Measurements from ENCODE around the gene GAB1. TPM values are rescaled to one million over a fixed set of nuclear protein-coding genes. Genes with fewer than 3 reads are reported as not detected.

GAB1 gene
- total and polyA plus RNA-seq, 5 donors from 2014 or later, result 1.2 TPM; not detected in 4

DNA sequence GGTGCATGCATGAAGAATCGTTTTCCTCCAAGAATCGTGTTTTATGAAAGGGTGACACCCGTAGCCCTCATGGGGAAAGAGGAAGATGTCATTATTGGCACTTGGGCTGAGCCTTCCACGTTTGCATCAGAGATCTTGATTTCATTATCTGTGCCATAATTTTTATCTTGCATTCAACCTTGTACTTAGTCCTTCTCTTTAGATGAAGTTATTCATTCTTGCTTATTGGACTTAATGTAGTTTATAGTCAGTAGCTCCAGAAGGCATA lies 66.8 kb downstream of the GAB1 start:
- no peak overlapping the region for H3K4me3 ChIP-seq (ENCODE audit: low read depth, low read length)
- no peak overlapping the region for H3K27ac ChIP-seq (ENCODE audit: insufficient read depth, low read length, poor library complexity, severe bottlenecking)
- Mint-ChIP-seq H3K27me3 (peaks cover 7% of the 10 kb centered on the region), H3K4me3 (no peak overlapping the region), H3K36me3 (no peaks in the 10 kb centered on the region), H3K9me3 (peaks cover 0 to 2% (median 0%) of the 10 kb centered on the region in 7 donors), H3K27ac (no peak overlapping the region), H3K4me1 (peaks cover 0 to 9% (median 5%) of the 10 kb centered on the region in 4 donors)
- H3K27me3 ChIP-seq (ENCODE audit: control insufficient read depth, insufficient read depth, low read length), result peaks cover 8% of the 10 kb centered on the region
- DNase-seq (no peak), ATAC-seq (ENCODE audit: low read depth in 2 of 2) (no peak)
- H3K9me3 ChIP-seq (ENCODE audit: control insufficient read depth in 2 of 2, low read length in 2 of 2), result no peaks in the 10 kb centered on the region
- H3K4me1 ChIP-seq (ENCODE audit: control insufficient read depth, insufficient read depth, low read length, poor library complexity, severe bottlenecking), result no peaks in the 10 kb centered on the region
- no peaks in the 10 kb centered on the region for H3K36me3 ChIP-seq (ENCODE audit: control insufficient read depth, insufficient read depth, low read length)

DNA sequence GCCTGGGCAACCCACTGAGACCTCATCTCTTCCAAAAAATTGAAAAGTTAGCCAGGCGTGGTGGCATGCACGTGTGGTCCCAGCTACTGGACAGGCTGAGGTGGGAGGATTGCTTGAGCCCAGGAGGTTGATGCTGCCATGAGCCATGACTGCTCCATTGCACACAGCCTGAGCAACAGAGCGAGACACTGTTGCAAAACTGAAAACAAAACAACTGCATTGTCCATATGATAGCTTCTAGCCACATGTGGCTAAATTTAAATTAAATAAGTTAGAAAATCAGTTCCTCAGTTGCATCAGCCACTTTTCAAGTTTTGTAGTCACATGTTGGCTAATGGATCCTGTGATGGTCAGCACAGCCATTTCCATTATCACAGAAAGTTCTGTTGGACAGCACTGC lies 67.9 kb downstream of the GAB1 start:
- ATAC-seq (ENCODE audit: low read depth in 2 of 2) (no peak), DNase-seq (no peak)
- Mint-ChIP-seq H3K27ac (no peak overlapping the region), H3K36me3 (no peaks in the 10 kb centered on the region), H3K4me3 (no peak overlapping the region), H3K27me3 (peaks cover 7% of the 10 kb centered on the region), H3K9me3 (peaks cover 0 to 2% (median 0%) of the 10 kb centered on the region in 7 donors), H3K4me1 (peaks cover 0 to 9% (median 5%) of the 10 kb centered on the region in 4 donors)
- Histone ChIP-seq H3K27me3 (ENCODE audit: control insufficient read depth, insufficient read depth, low read length) (peaks cover 10% of the 10 kb centered on the region), H3K4me1 (ENCODE audit: control insufficient read depth, insufficient read depth, low read length, poor library complexity, severe bottlenecking) (no peaks in the 10 kb centered on the region), H3K27ac (ENCODE audit: insufficient read depth, low read length, poor library complexity, severe bottlenecking) (no peak overlapping the region), H3K9me3 (ENCODE audit: control insufficient read depth in 2 of 2, low read length in 2 of 2) (no peaks in the 10 kb centered on the region), H3K4me3 (ENCODE audit: low read depth, low read length) (no peak overlapping the region), H3K36me3 (ENCODE audit: control insufficient read depth, insufficient read depth, low read length) (no peaks in the 10 kb centered on the region)

DNA sequence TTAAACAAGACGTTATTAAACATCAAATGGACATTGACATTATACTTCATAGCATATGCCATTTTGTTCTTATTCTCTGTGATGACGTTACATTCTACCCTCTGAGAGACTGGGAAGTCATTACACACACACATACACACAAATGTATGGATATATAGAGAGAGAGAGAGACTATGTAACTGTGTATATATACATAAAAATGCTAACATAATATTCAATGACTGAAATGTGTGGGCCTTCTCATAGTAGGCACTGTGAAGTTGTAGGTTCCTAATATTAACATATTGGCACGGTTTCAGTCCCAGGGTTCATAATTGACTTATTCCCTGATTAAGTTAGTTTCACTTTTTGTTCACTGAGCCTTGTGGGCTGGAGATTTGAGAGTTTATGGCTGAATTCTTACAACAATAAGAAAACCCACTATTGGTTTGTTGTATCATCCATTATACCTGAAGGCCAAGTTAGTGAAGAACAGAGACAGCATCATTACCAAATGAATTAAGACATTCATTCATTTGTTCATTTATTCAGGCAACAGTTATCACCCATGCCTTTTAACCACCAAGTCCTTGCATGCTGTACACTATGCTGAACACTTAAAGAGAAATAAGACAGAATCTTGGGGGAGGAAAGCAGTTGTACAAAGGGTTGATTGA lies 68.5 kb downstream of the GAB1 start:
- H3K9me3 Mint-ChIP-seq, result peaks cover 0 to 2% (median 0%) of the 10 kb centered on the region in 7 donors
- H3K27ac Mint-ChIP-seq, result no peak overlapping the region
- no peaks in the 10 kb centered on the region for H3K36me3 ChIP-seq (ENCODE audit: control insufficient read depth, insufficient read depth, low read length)
- no peak for DNase-seq
- peaks cover 7% of the 10 kb centered on the region for H3K27me3 Mint-ChIP-seq
- peaks cover 0 to 9% (median 5%) of the 10 kb centered on the region in 4 donors for H3K4me1 Mint-ChIP-seq
- no peak overlapping the region for H3K4me3 Mint-ChIP-seq
- no peak for ATAC-seq (ENCODE audit: low read depth in 2 of 2)
- H3K36me3 Mint-ChIP-seq, result no peaks in the 10 kb centered on the region
- H3K27ac ChIP-seq (ENCODE audit: insufficient read depth, low read length, poor library complexity, severe bottlenecking), result no peak overlapping the region
- H3K9me3 ChIP-seq (ENCODE audit: control insufficient read depth in 2 of 2, low read length in 2 of 2), result no peaks in the 10 kb centered on the region
- H3K27me3 ChIP-seq (ENCODE audit: control insufficient read depth, insufficient read depth, low read length), result peaks cover 10% of the 10 kb centered on the region
- H3K4me1 ChIP-seq (ENCODE audit: control insufficient read depth, insufficient read depth, low read length, poor library complexity, severe bottlenecking), result no peaks in the 10 kb centered on the region
- no peak overlapping the region for H3K4me3 ChIP-seq (ENCODE audit: low read depth, low read length)

DNA sequence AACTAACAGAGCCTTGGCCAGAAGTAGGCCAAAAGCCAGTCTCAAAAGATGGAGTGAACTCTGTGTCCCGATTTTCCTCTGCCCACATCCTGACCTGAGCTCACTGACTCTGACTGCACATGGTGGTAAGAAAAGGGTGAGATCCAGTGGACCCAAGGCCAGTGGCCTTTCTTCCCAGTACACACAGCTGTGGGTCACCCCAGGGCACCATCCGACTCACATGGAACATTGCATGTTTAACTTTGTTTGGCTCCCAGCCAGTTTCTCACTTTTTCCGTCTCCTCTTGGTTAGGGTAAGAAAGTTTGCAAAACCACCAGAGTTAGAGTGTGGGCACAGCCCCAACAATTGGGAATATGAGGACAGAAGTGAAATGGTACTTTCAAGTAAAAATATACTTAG lies 69.8 kb downstream of the GAB1 start:
- Histone ChIP-seq H3K4me3 (ENCODE audit: low read depth, low read length) (no peak overlapping the region), H3K27me3 (ENCODE audit: control insufficient read depth, insufficient read depth, low read length) (peaks cover 8% of the 10 kb centered on the region), H3K27ac (ENCODE audit: insufficient read depth, low read length, poor library complexity, severe bottlenecking) (no peak overlapping the region), H3K4me1 (ENCODE audit: control insufficient read depth, insufficient read depth, low read length, poor library complexity, severe bottlenecking) (no peaks in the 10 kb centered on the region), H3K9me3 (ENCODE audit: control insufficient read depth in 2 of 2, low read length in 2 of 2) (no peaks in the 10 kb centered on the region), H3K36me3 (ENCODE audit: control insufficient read depth, insufficient read depth, low read length) (no peaks in the 10 kb centered on the region)
- ATAC-seq (ENCODE audit: low read depth in 2 of 2) (no peak), DNase-seq (no peak)
- H3K4me3 Mint-ChIP-seq, result no peak overlapping the region
- H3K9me3 Mint-ChIP-seq, result peaks cover 0 to 2% (median 0%) of the 10 kb centered on the region in 7 donors
- no peak overlapping the region for H3K27ac Mint-ChIP-seq
- H3K27me3 Mint-ChIP-seq, result peaks cover 11% of the 10 kb centered on the region
- no peaks in the 10 kb centered on the region for H3K36me3 Mint-ChIP-seq
- H3K4me1 Mint-ChIP-seq, result peaks cover 0 to 9% (median 5%) of the 10 kb centered on the region in 4 donors

DNA sequence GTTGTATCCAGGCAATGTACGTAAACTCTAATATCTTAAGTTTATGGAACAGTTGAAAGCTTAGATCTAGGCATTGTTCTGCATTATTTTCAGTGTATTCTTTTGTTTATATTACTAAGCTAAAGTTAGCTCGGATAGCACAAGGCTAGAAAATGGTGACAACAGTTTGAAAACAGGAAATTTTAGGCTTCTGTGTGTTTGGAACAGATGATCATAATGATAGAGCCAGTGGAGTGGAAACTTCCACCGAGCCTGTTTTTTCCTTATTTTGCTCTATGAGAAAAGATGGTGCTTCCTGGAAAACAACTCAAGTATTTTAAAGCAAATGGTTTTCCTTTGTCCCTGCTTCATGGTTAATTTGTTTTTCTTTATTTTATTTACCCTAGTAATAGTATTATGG lies 70.8 kb downstream of the GAB1 start:
- no peaks in the 10 kb centered on the region for H3K36me3 ChIP-seq (ENCODE audit: control insufficient read depth, insufficient read depth, low read length)
- no peaks in the 10 kb centered on the region for H3K4me1 ChIP-seq (ENCODE audit: control insufficient read depth, insufficient read depth, low read length, poor library complexity, severe bottlenecking)
- ATAC-seq (ENCODE audit: low read depth in 2 of 2) (no peak), DNase-seq (no peak)
- H3K27ac ChIP-seq (ENCODE audit: insufficient read depth, low read length, poor library complexity, severe bottlenecking), result no peak overlapping the region
- H3K27me3 ChIP-seq (ENCODE audit: control insufficient read depth, insufficient read depth, low read length), result peaks cover 8% of the 10 kb centered on the region
- H3K36me3 Mint-ChIP-seq, result no peaks in the 10 kb centered on the region
- peaks cover 11% of the 10 kb centered on the region for H3K27me3 Mint-ChIP-seq
- H3K4me3 Mint-ChIP-seq, result no peak overlapping the region
- peaks cover 0 to 9% (median 5%) of the 10 kb centered on the region in 4 donors for H3K4me1 Mint-ChIP-seq
- peaks cover 0 to 2% (median 0%) of the 10 kb centered on the region in 7 donors for H3K9me3 Mint-ChIP-seq
- no peak overlapping the region for H3K4me3 ChIP-seq (ENCODE audit: low read depth, low read length)
- H3K9me3 ChIP-seq (ENCODE audit: control insufficient read depth in 2 of 2, low read length in 2 of 2), result no peaks in the 10 kb centered on the region
- no peak overlapping the region for H3K27ac Mint-ChIP-seq

DNA sequence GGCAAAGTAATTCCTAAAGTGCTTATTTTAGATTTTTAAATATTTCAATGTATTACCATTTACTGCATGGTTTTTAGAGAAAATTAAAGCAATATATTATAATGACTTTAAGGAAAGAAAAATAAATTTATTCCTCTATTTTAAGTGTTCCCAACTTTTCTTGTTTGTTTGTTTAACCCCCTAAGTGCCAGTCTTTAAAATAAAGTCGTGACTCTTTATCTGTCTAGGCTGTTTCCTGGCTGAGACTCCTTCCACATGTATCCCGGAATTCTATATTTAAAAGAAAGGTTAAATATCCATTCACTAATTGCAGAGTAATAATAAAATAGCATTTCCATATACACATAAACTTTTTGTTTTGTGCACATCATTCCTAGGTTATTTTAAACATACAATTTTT lies 71.2 kb downstream of the GAB1 start:
- Histone ChIP-seq H3K9me3 (ENCODE audit: control insufficient read depth in 2 of 2, low read length in 2 of 2) (no peaks in the 10 kb centered on the region), H3K4me1 (ENCODE audit: control insufficient read depth, insufficient read depth, low read length, poor library complexity, severe bottlenecking) (no peaks in the 10 kb centered on the region), H3K27me3 (ENCODE audit: control insufficient read depth, insufficient read depth, low read length) (peaks cover 6% of the 10 kb centered on the region), H3K36me3 (ENCODE audit: control insufficient read depth, insufficient read depth, low read length) (no peaks in the 10 kb centered on the region), H3K4me3 (ENCODE audit: low read depth, low read length) (no peak overlapping the region), H3K27ac (ENCODE audit: insufficient read depth, low read length, poor library complexity, severe bottlenecking) (no peak overlapping the region)
- ATAC-seq (ENCODE audit: low read depth in 2 of 2) (no peak), DNase-seq (no peak)
- H3K27ac Mint-ChIP-seq, result no peak overlapping the region
- peaks cover 0 to 9% (median 5%) of the 10 kb centered on the region in 4 donors for H3K4me1 Mint-ChIP-seq
- H3K27me3 Mint-ChIP-seq, result peaks cover 7% of the 10 kb centered on the region
- H3K4me3 Mint-ChIP-seq, result no peak overlapping the region
- peaks cover 0 to 4% (median 0%) of the 10 kb centered on the region in 7 donors for H3K9me3 Mint-ChIP-seq
- H3K36me3 Mint-ChIP-seq, result no peaks in the 10 kb centered on the region

DNA sequence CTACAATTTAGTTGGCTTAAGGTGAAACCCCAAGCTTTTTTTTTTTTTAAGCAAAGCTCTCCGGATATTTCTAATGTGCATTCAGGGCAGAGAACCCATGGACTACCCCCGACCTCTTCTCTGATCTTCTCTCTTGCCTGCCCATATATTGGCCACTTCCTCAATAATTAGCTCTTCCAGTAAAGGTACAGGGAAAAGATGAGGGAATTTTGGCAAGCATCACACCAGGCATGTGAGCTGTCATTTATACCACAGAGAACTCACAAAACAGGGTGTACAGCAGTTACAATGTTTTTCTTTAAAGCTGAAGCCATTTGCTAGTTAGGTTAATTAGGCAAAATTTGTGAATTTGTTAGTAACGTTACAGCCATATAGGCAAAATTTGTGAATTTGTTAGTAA lies 73.3 kb downstream of the GAB1 start:
- Mint-ChIP-seq H3K9me3 (peaks cover 0 to 4% (median 0%) of the 10 kb centered on the region in 7 donors), H3K27me3 (peaks cover 4% of the 10 kb centered on the region), H3K36me3 (no peaks in the 10 kb centered on the region), H3K4me3 (no peak overlapping the region), H3K27ac (no peak overlapping the region), H3K4me1 (peaks cover 0 to 5% (median 2%) of the 10 kb centered on the region in 4 donors)
- Histone ChIP-seq H3K4me1 (ENCODE audit: control insufficient read depth, insufficient read depth, low read length, poor library complexity, severe bottlenecking) (no peaks in the 10 kb centered on the region), H3K36me3 (ENCODE audit: control insufficient read depth, insufficient read depth, low read length) (no peaks in the 10 kb centered on the region), H3K27me3 (ENCODE audit: control insufficient read depth, insufficient read depth, low read length) (peaks cover 2% of the 10 kb centered on the region), H3K27ac (ENCODE audit: insufficient read depth, low read length, poor library complexity, severe bottlenecking) (no peak overlapping the region), H3K9me3 (ENCODE audit: control insufficient read depth in 2 of 2, low read length in 2 of 2) (no peaks in the 10 kb centered on the region), H3K4me3 (ENCODE audit: low read depth, low read length) (no peak overlapping the region)
- ATAC-seq (ENCODE audit: low read depth in 2 of 2) (no peak), DNase-seq (no peak)
